H1 (cell line): ENCODE measurements around the gene CYSRT1. TPM values are rescaled to one million over a fixed set of nuclear protein-coding genes. Genes with fewer than 3 reads are reported as not detected.

ENCODE experiments used
- SIX5 ChIP-seq: IDR thresholded peaks from 2 replicates; pipeline ENCODE4 v1.6.1; 2011; ENCODE audit warnings: mild to moderate bottlenecking, low read depth, low read length
- polyA plus RNA-seq, 7 experiments: library from polyadenylated mRNA; depleted of rRNA in 3 of 7; stranded (reverse) in 5 of 7; unstranded in 2 of 7; fragments of >200 nt in 5 of 7; fragments of 200-250 nt in 2 of 7; gene quantifications; 1 replicate in 5 of 7; 2 replicates in 1 of 7; 4 replicates in 1 of 7; pipeline versions ENCODE4 v1.2.1 to v1.2.3, GENCODE V29; 2011 to 2013; ENCODE audit warnings: missing spikeins in 2 of 7, mixed read lengths in 2 of 7
- total RNA-seq: library from RNA; stranded (reverse); fragmentation: NEBNext Ultra II Directional; extraction: Animal tissue kit (Norgen Biotek cat#: 25700); gene quantifications from 2 replicates; pipeline ENCODE4 v1.2.1, GENCODE V29; 2021

The CYSRT1 gene
- total and polyA plus RNA-seq, 2 of the 8 experiments (the other 6 are each of a cell fraction or from before 2014, with no cell fraction given): 1.0 to 6.5 TPM

DNA sequence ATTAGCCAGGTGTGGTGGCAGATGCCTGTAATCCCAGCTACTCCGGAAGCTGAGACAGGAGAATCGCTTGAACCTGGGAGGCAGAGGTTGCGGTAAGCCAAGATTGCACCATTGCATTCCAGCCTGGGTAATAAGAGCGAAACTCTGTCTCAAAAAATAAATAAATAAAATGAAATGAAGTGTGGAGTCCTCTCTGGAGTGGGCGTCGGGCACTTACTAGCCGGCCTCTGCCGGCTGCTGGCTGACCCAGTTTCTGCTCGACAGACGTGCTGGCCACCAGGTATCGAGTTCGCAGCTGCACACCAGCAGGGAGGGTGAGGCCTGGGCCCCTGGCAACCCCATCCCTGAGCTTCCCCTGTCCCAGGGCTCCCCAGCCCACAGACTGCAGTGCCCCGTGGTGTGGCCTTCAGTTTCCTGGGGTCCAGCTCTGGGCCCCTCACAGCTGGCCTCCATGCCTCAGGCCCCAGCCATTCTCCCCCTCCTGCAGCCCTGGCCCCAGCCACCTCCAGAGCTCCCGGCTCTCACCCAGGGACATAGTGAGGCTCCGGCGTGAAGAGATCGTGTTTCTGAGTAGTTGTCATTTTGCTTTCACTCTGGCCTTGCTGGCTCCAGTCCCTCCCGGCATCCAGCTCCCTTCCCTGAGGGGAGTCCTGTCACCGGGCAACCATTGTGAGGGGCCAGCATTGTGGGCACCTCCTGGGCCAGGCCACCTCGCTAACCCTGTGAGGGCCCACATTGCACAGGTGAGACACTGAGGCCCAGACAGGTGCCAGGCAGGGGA, 22.4 kb downstream of the CYSRT1 start (continued):
- TF ChIP-seq SIX5: no peak
